ENCODE measurements around the gene MAP3K4. TPM values are rescaled to one million over a fixed set of nuclear protein-coding genes. Genes with fewer than 3 reads are reported as not detected.

Gene MAP3K4
- total and polyA plus RNA-seq, 2 of the 4 experiments (the other 2 are of a cell fraction): 11.5 to 20.4 TPM

DNA sequence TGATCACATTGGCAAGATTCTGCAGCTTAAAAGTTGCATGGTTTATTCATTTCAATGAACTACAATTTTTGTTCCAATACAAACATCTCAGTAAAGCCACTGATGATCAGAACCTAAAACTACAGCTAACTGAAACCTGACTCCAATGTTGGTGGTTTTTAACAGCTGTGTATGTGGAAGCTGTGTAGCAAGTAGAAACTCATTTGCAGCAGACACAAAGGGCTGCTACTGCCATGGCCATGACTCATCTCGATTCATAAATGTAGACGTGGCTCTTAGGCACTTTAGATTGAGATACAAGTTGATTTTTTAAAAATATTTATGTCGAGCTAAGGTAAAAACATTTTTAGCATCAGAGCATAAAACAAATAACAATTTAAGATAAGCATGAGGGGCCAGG is 19.5 kb upstream of the MAP3K4 start:
- Histone ChIP-seq H2BK120ac (ENCODE audit: low read depth, low read length) (no peak overlapping the region), H2AK9ac (replicated peaks; ENCODE audit: low read depth, low read length, poor library complexity) (no peak overlapping the region), H3K4me2 (ENCODE audit: low read depth, low read length) (peak overlapping the region; percentile 33; the same call in 1 of the 2 replicates), H3K56ac (ENCODE audit: extremely low read depth, insufficient read depth, low read length) (no peak overlapping the region), H3K79me1 (ENCODE audit: low read depth in 1 of 2, low read length in 2 of 2) (no peaks in the 10 kb centered on the region), H2BK5ac (ENCODE audit: low read depth, low read length, poor library complexity, severe bottlenecking) (peak overlapping the region; percentile 8), H4K91ac (ENCODE audit: insufficient read depth, low read depth, low read length) (no peak overlapping the region), H3K4ac (ENCODE audit: low read depth, low read length) (no peak overlapping the region), H3K9me1 (ENCODE audit: insufficient read depth, low read length) (no peaks in the 10 kb centered on the region), H2AK5ac (ENCODE audit: low read depth, low read length) (no peak overlapping the region), H3K18ac (ENCODE audit: low read depth, low read length) (no peak overlapping the region; the same call in 1 of the 2 replicates), H2AFZ (replicated peaks; ENCODE audit: low read length, poor library complexity) (no peak overlapping the region), H4K8ac (ENCODE audit: low read depth in 2 of 2, low read length in 2 of 2) (no peak overlapping the region), H2BK15ac (ENCODE audit: low read depth, low read length) (no peak overlapping the region), H3K9ac (ENCODE audit: low read depth, low read length) (no peak overlapping the region), H3K27me3 (ENCODE audit: control insufficient read depth, insufficient read depth, low read length) (peaks cover 1% of the 10 kb centered on the region; the same call in 1 of the 2 replicates), H4K5ac (ENCODE audit: low read depth, low read length) (no peak overlapping the region), H3K27ac (ENCODE audit: insufficient read depth, low read length) (peak overlapping the region; percentile 72; the same call in 1 of the 2 replicates), H4K20me1 (ENCODE audit: insufficient read depth, low read length) (no peaks in the 10 kb centered on the region), H3K36me3 (ENCODE audit: control insufficient read depth, insufficient read depth, low read length) (no peaks in the 10 kb centered on the region), H3K4me1 (ENCODE audit: control insufficient read depth, insufficient read depth, low read length) (peaks cover 25% of the 10 kb centered on the region), H3K4me3 (ENCODE audit: insufficient read depth, low read depth, low read length) (no peak overlapping the region), H3K14ac (replicated peaks; ENCODE audit: low read depth, low read length) (no peak overlapping the region), H3K9me3 (ENCODE audit: control insufficient read depth, insufficient read depth, low read length) (no peaks in the 10 kb centered on the region), H2BK20ac (ENCODE audit: low read depth, low read length) (no peak overlapping the region), H3K23ac (ENCODE audit: low read depth, low read length) (no peak overlapping the region)
- intact Hi-C loops (cut with micrococcal nuclease): loop anchor here (1.0 to 5.0 kb wide), 2 partner anchors 42 to 300 kb away; partner anchors contain the start of gene AGPAT4
- BruUV-seq (replicated peaks): no TSS peak
- TF ChIP-seq RFX5 (IDR thresholded peaks at IDR 0.05; ENCODE audit: low read depth, low read length) (no peak), POLR2A (IDR thresholded peaks at IDR 0.05; ENCODE audit: low read depth, low read length) (no peak), NFE2L2 (IDR thresholded peaks at IDR 0.05; ENCODE audit: low read depth, low read length) (no peak), BHLHE40 (IDR thresholded peaks at IDR 0.05; ENCODE audit: low read depth, low read length) (peak; percentile 28; the same call in 1 of the 2 replicates), RAD21 (IDR thresholded peaks at IDR 0.05; ENCODE audit: low read length) (no peak), MAFK (IDR thresholded peaks at IDR 0.05; ENCODE audit: low read depth, low read length) (no peak), MXI1 (IDR thresholded peaks at IDR 0.05; ENCODE audit: borderline replicate concordance, low read depth, low read length) (no peak), RCOR1 (IDR thresholded peaks at IDR 0.05; ENCODE audit: insufficient replicate concordance, low read length) (no peak), SMC3 (IDR thresholded peaks at IDR 0.05; ENCODE audit: low read depth, low read length) (no peak), FOS (IDR thresholded peaks at IDR 0.05; ENCODE audit: low read depth, low read length) (peak; percentile 88), MAZ (IDR thresholded peaks at IDR 0.05; ENCODE audit: borderline replicate concordance, low read depth, low read length) (no peak), CEBPB (IDR thresholded peaks at IDR 0.05; ENCODE audit: low read depth, low read length) (peak; percentile 31; the same call in 1 of the 2 replicates)
- TF ChIP-seq, protein P1, sequence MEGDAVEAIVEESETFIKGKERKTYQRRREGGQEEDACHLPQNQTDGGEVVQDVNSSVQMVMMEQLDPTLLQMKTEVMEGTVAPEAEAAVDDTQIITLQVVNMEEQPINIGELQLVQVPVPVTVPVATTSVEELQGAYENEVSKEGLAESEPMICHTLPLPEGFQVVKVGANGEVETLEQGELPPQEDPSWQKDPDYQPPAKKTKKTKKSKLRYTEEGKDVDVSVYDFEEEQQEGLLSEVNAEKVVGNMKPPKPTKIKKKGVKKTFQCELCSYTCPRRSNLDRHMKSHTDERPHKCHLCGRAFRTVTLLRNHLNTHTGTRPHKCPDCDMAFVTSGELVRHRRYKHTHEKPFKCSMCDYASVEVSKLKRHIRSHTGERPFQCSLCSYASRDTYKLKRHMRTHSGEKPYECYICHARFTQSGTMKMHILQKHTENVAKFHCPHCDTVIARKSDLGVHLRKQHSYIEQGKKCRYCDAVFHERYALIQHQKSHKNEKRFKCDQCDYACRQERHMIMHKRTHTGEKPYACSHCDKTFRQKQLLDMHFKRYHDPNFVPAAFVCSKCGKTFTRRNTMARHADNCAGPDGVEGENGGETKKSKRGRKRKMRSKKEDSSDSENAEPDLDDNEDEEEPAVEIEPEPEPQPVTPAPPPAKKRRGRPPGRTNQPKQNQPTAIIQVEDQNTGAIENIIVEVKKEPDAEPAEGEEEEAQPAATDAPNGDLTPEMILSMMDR (conservative IDR thresholded peaks at IDR 0.05; ENCODE audit: low read depth, low read length): no peak
- dilution Hi-C loops (cut with HindIII; ENCODE audit: low sequenced_read_pairs, unreplicated experiment): no loop called here
- DNase-seq: peak; percentile 97
- WGBS, 2 experiments (ENCODE audit: extremely low coverage in 2 of 2, insufficient read length in 1 of 2): no CpG with 5 or more reads among the region's 3 CpGs
- POLR2A ChIA-PET (ENCODE audit: unreplicated experiment): no interaction called here
- ATAC-seq (ENCODE audit: low read depth): peak; percentile 62
- in situ Hi-C loops (cut with MboI; ENCODE audit: low sequenced_read_pairs): no loop called here
- CTCF ChIA-PET: interaction anchor here (0.6 to 1.3 kb wide), 2 partner anchors 31 to 41 kb away, joined by 3 to 4 read pairs; no protein-coding TSS in a partner anchor
